C4-2B (cell line): ENCODE results near the gene RFTN1.

Experiments
- H3K27ac ChIP-seq: fragments of 450-650 bp; 2 replicates; pipeline ENCODE4 v1.5.1; 2017
- ZFX ChIP-seq: fragments of 450-650 bp; IDR thresholded peaks from 2 replicates; pipeline ENCODE4 v1.6.1; 2017
- TF ChIP-seq, protein P1 (sequence below): fragments of 450-650 bp; conservative IDR thresholded peaks from 2 replicates; pipeline ENCODE4 v1.5.1; 2017; ENCODE audit warnings: mild to moderate bottlenecking

The RFTN1 gene

GRCh38 chr3:16550305-16550675 lies 36.8 kb upstream of the RFTN1 start:
- no peak for TF ChIP-seq ZFX
- TF ChIP-seq, protein P1, sequence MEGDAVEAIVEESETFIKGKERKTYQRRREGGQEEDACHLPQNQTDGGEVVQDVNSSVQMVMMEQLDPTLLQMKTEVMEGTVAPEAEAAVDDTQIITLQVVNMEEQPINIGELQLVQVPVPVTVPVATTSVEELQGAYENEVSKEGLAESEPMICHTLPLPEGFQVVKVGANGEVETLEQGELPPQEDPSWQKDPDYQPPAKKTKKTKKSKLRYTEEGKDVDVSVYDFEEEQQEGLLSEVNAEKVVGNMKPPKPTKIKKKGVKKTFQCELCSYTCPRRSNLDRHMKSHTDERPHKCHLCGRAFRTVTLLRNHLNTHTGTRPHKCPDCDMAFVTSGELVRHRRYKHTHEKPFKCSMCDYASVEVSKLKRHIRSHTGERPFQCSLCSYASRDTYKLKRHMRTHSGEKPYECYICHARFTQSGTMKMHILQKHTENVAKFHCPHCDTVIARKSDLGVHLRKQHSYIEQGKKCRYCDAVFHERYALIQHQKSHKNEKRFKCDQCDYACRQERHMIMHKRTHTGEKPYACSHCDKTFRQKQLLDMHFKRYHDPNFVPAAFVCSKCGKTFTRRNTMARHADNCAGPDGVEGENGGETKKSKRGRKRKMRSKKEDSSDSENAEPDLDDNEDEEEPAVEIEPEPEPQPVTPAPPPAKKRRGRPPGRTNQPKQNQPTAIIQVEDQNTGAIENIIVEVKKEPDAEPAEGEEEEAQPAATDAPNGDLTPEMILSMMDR = no peak
- no peak overlapping the region for H3K27ac ChIP-seq

DNA sequence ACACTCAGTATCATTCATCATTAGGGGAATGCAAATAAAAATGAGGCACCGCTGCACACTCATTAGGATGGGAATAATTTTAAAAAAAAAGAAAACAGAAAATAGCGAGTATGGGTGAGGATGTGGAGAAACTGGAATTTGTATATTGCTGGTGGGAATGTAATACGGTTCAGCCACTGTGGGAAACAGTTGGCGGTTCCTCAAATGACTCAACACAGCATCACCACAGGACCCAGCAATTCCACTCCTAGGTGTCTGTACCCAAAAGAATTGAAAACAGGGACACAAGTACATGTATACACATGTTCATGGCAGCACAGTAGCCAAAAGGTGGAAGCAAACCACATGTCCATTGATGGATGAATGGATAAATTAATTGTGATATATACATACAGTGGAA lies 35.2 kb upstream of the RFTN1 start:
- no peak overlapping the region for H3K27ac ChIP-seq
- TF ChIP-seq, protein P1 = no peak
- TF ChIP-seq ZFX = no peak

GRCh38 chr3:16547561-16548357 lies 34.3 kb upstream of the RFTN1 start:
- TF ChIP-seq, protein P1 = no peak
- no peak for TF ChIP-seq ZFX
- no peak overlapping the region for H3K27ac ChIP-seq

DNA sequence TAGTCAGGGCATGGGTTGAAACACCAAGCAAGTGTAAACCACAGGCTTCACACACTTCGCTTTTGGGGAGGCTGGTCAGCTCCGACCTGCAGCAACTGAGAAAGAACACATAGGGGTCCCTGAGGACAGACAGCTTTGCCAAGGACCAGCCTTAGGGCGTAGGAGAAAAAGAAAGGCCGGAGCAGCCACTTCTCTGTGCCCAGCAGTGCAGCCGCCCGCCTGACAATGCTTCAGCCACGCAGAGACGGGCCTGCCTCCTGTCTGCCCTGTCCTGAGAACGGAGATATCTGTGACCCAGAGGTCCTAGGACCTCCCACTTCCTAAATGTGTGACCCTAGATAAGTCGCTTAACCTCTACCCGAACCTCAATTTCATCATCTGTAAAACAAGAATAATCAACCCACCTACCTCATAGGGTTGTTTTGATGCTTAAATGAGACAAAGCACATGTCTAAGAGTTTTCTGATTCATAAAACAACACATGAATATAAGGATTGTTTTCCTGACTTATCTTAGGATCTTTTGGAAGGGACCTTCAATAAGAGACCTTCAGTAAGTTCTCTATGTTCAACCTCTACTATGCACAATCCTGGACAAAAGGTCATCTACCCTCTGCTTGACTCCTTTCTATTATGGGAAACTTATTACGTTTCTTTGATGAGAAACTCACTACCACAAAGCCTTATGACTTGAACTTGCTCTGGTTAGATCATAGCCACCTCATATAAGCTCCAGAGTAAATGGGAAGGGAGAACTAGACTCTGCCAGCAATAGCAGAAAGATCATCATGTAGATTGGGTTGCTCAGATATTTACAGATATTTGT lies 32.9 kb upstream of the RFTN1 start:
- H3K27ac ChIP-seq = no peak overlapping the region
- TF ChIP-seq, protein P1 = no peak
- TF ChIP-seq ZFX = no peak

DNA sequence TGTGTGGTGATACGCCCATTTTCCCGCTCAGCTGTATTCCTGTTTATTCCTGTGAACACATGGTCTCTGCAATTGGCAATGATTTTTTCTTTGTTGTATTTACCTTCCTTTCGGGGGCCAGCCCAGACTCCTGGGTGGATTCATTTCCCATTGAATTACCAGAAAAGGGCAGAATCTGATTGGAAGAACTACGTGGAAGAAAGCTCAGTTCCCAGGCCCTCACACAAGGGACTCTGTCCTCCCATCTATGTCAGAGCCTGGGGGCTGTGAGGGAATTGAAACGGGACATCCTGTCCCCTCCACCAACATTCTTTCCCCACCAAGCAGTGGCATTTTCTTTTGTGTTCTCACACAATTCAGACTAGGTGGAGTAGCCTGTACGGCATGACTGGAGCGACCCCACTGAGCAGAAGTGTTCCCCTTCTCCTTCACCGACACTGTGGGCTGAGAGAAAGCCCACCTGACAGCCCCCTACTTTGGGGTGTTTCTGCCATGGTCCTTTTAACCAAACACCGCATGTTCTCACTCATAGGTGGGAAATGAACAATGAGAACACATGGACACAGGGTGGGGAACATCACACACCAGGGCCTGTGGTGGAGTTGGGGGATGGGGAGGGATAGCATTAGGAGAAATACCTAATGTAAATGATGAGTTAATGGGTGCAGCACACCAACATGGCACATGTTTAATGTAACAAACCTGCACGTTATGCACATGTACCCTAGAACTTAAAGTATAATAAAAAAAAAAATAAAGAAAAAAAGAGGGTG lies 32.1 kb upstream of the RFTN1 start:
- no peak overlapping the region for H3K27ac ChIP-seq
- TF ChIP-seq, protein P1 = no peak
- no peak for TF ChIP-seq ZFX

- TF ChIP-seq, protein P1 = no peak
- TF ChIP-seq ZFX = no peak
- H3K27ac ChIP-seq = no peak overlapping the region
These were observed 29.9 kb upstream of the RFTN1 start for GRCh38 chr3:16543242-16543864.
